ENCODE data around the gene EFR3B.

EFR3B gene

GRCh38 chr2:25014631-25015030 lies 27.2 kb upstream of the EFR3B start:
- Histone ChIP-seq H3K36me3 (ENCODE audit: control insufficient read depth in 1 of 2, insufficient read depth in 2 of 2, low read length in 2 of 2) (no peaks in the 10 kb centered on the region), H3K27me3 (ENCODE audit: low read depth, low read length) (no peaks in the 10 kb centered on the region), H3K4me3 (ENCODE audit: low read depth in 1 of 2, low read length in 2 of 2) (no peak overlapping the region), H3K9me3 (ENCODE audit: control insufficient read depth in 1 of 2, low read length in 2 of 2) (no peaks in the 10 kb centered on the region), H3K27ac (ENCODE audit: low read length) (no peak overlapping the region), H3K4me1 (ENCODE audit: control insufficient read depth in 1 of 2, insufficient read depth in 2 of 2, low read length in 2 of 2) (no peaks in the 10 kb centered on the region)

- Histone ChIP-seq H3K4me3 (ENCODE audit: low read depth in 1 of 2, low read length in 2 of 2) (no peak overlapping the region), H3K4me1 (ENCODE audit: control insufficient read depth in 1 of 2, insufficient read depth in 2 of 2, low read length in 2 of 2) (no peaks in the 10 kb centered on the region), H3K9me3 (ENCODE audit: control insufficient read depth in 1 of 2, low read length in 2 of 2) (no peaks in the 10 kb centered on the region), H3K36me3 (ENCODE audit: control insufficient read depth in 1 of 2, insufficient read depth in 2 of 2, low read length in 2 of 2) (no peaks in the 10 kb centered on the region), H3K27me3 (ENCODE audit: low read depth, low read length) (no peaks in the 10 kb centered on the region), H3K27ac (ENCODE audit: low read length) (no peak overlapping the region)
These were observed 23.2 kb upstream of the EFR3B start for GRCh38 chr2:25018681-25019080.

GRCh38 chr2:25021791-25022362 lies 20.0 kb upstream of the EFR3B start:
- Histone ChIP-seq H3K4me3 (ENCODE audit: low read depth in 1 of 2, low read length in 2 of 2) (no peak overlapping the region), H3K27me3 (ENCODE audit: low read depth, low read length) (no peaks in the 10 kb centered on the region), H3K4me1 (ENCODE audit: control insufficient read depth in 1 of 2, insufficient read depth in 2 of 2, low read length in 2 of 2) (no peaks in the 10 kb centered on the region)

GRCh38 chr2:25023333-25023732 lies 18.5 kb upstream of the EFR3B start:
- Histone ChIP-seq H3K36me3 (ENCODE audit: control insufficient read depth in 1 of 2, insufficient read depth in 2 of 2, low read length in 2 of 2) (no peaks in the 10 kb centered on the region), H3K27ac (ENCODE audit: low read length) (no peak overlapping the region), H3K4me3 (ENCODE audit: low read depth in 1 of 2, low read length in 2 of 2) (no peak overlapping the region), H3K9me3 (ENCODE audit: control insufficient read depth in 1 of 2, low read length in 2 of 2) (no peaks in the 10 kb centered on the region), H3K4me1 (ENCODE audit: control insufficient read depth in 1 of 2, insufficient read depth in 2 of 2, low read length in 2 of 2) (no peaks in the 10 kb centered on the region), H3K27me3 (ENCODE audit: low read depth, low read length) (no peaks in the 10 kb centered on the region)

More at GRCh38 chr2:25021791-25022362, 20.0 kb upstream of the EFR3B start:
- H3K27ac ChIP-seq (ENCODE audit: low read length), result no peak overlapping the region
- H3K36me3 ChIP-seq (ENCODE audit: control insufficient read depth in 1 of 2, insufficient read depth in 2 of 2, low read length in 2 of 2), result no peaks in the 10 kb centered on the region
- no peaks in the 10 kb centered on the region for H3K9me3 ChIP-seq (ENCODE audit: control insufficient read depth in 1 of 2, low read length in 2 of 2)

GRCh38 chr2:25025229-25026007 lies 16.5 kb upstream of the EFR3B start:
- Histone ChIP-seq H3K27ac (ENCODE audit: low read length) (no peak overlapping the region), H3K27me3 (ENCODE audit: low read depth, low read length) (no peaks in the 10 kb centered on the region), H3K36me3 (ENCODE audit: control insufficient read depth in 1 of 2, insufficient read depth in 2 of 2, low read length in 2 of 2) (no peaks in the 10 kb centered on the region), H3K9me3 (ENCODE audit: control insufficient read depth in 1 of 2, low read length in 2 of 2) (no peaks in the 10 kb centered on the region), H3K4me3 (ENCODE audit: low read depth in 1 of 2, low read length in 2 of 2) (no peak overlapping the region), H3K4me1 (ENCODE audit: control insufficient read depth in 1 of 2, insufficient read depth in 2 of 2, low read length in 2 of 2) (no peaks in the 10 kb centered on the region)

- Histone ChIP-seq H3K27me3 (ENCODE audit: low read depth, low read length) (no peaks in the 10 kb centered on the region), H3K36me3 (ENCODE audit: control insufficient read depth in 1 of 2, insufficient read depth in 2 of 2, low read length in 2 of 2) (no peaks in the 10 kb centered on the region), H3K9me3 (ENCODE audit: control insufficient read depth in 1 of 2, low read length in 2 of 2) (no peaks in the 10 kb centered on the region), H3K4me1 (ENCODE audit: control insufficient read depth in 1 of 2, insufficient read depth in 2 of 2, low read length in 2 of 2) (no peaks in the 10 kb centered on the region), H3K27ac (ENCODE audit: low read length) (no peak overlapping the region), H3K4me3 (ENCODE audit: low read depth in 1 of 2, low read length in 2 of 2) (no peak overlapping the region)
These were observed 15.8 kb upstream of the EFR3B start for GRCh38 chr2:25026008-25026530.

- no peaks in the 10 kb centered on the region for H3K4me1 ChIP-seq (ENCODE audit: control insufficient read depth in 1 of 2, insufficient read depth in 2 of 2, low read length in 2 of 2)
These were observed 12.7 kb upstream of the EFR3B start for GRCh38 chr2:25029183-25029554.

GRCh38 chr2:25030702-25031101 lies 11.2 kb upstream of the EFR3B start:
- H3K4me1 ChIP-seq (ENCODE audit: control insufficient read depth in 1 of 2, insufficient read depth in 2 of 2, low read length in 2 of 2), result no peaks in the 10 kb centered on the region
- no peak overlapping the region for H3K27ac ChIP-seq (ENCODE audit: low read length)
- no peaks in the 10 kb centered on the region for H3K36me3 ChIP-seq (ENCODE audit: control insufficient read depth in 1 of 2, insufficient read depth in 2 of 2, low read length in 2 of 2)
- no peaks in the 10 kb centered on the region for H3K9me3 ChIP-seq (ENCODE audit: control insufficient read depth in 1 of 2, low read length in 2 of 2)
- no peaks in the 10 kb centered on the region for H3K27me3 ChIP-seq (ENCODE audit: low read depth, low read length)
- no peak overlapping the region for H3K4me3 ChIP-seq (ENCODE audit: low read depth in 1 of 2, low read length in 2 of 2)

More at GRCh38 chr2:25029183-25029554, 12.7 kb upstream of the EFR3B start:
- no peak overlapping the region for H3K27ac ChIP-seq (ENCODE audit: low read length)
- no peaks in the 10 kb centered on the region for H3K27me3 ChIP-seq (ENCODE audit: low read depth, low read length)
- no peak overlapping the region for H3K4me3 ChIP-seq (ENCODE audit: low read depth in 1 of 2, low read length in 2 of 2)
- no peaks in the 10 kb centered on the region for H3K9me3 ChIP-seq (ENCODE audit: control insufficient read depth in 1 of 2, low read length in 2 of 2)
- H3K36me3 ChIP-seq (ENCODE audit: control insufficient read depth in 1 of 2, insufficient read depth in 2 of 2, low read length in 2 of 2), result no peaks in the 10 kb centered on the region

- H3K27ac ChIP-seq (ENCODE audit: low read length), result no peak overlapping the region
- no peaks in the 10 kb centered on the region for H3K36me3 ChIP-seq (ENCODE audit: control insufficient read depth in 1 of 2, insufficient read depth in 2 of 2, low read length in 2 of 2)
- H3K4me3 ChIP-seq (ENCODE audit: low read depth in 1 of 2, low read length in 2 of 2), result no peak overlapping the region
- H3K9me3 ChIP-seq (ENCODE audit: control insufficient read depth in 1 of 2, low read length in 2 of 2), result no peaks in the 10 kb centered on the region
- no peaks in the 10 kb centered on the region for H3K27me3 ChIP-seq (ENCODE audit: low read depth, low read length)
- H3K4me1 ChIP-seq (ENCODE audit: control insufficient read depth in 1 of 2, insufficient read depth in 2 of 2, low read length in 2 of 2), result no peaks in the 10 kb centered on the region
These were observed 9.8 kb upstream of the EFR3B start for GRCh38 chr2:25032094-25032493.

- Histone ChIP-seq H3K27ac (ENCODE audit: low read length) (no peak overlapping the region), H3K4me3 (ENCODE audit: low read depth in 1 of 2, low read length in 2 of 2) (no peak overlapping the region), H3K27me3 (ENCODE audit: low read depth, low read length) (no peaks in the 10 kb centered on the region), H3K36me3 (ENCODE audit: control insufficient read depth in 1 of 2, insufficient read depth in 2 of 2, low read length in 2 of 2) (no peaks in the 10 kb centered on the region), H3K4me1 (ENCODE audit: control insufficient read depth in 1 of 2, insufficient read depth in 2 of 2, low read length in 2 of 2) (no peaks in the 10 kb centered on the region), H3K9me3 (ENCODE audit: control insufficient read depth in 1 of 2, low read length in 2 of 2) (no peaks in the 10 kb centered on the region)
These were observed 9.0 kb upstream of the EFR3B start for GRCh38 chr2:25032901-25033300.

GRCh38 chr2:25034081-25034480 lies 7.8 kb upstream of the EFR3B start:
- H3K27ac ChIP-seq (ENCODE audit: low read length), result no peak overlapping the region
- no peaks in the 10 kb centered on the region for H3K9me3 ChIP-seq (ENCODE audit: control insufficient read depth in 1 of 2, low read length in 2 of 2)
- no peaks in the 10 kb centered on the region for H3K36me3 ChIP-seq (ENCODE audit: control insufficient read depth in 1 of 2, insufficient read depth in 2 of 2, low read length in 2 of 2)
- H3K4me3 ChIP-seq (ENCODE audit: low read depth in 1 of 2, low read length in 2 of 2), result no peak overlapping the region
- H3K27me3 ChIP-seq (ENCODE audit: low read depth, low read length), result no peaks in the 10 kb centered on the region
- H3K4me1 ChIP-seq (ENCODE audit: control insufficient read depth in 1 of 2, insufficient read depth in 2 of 2, low read length in 2 of 2), result no peaks in the 10 kb centered on the region

All from muscle layer of duodenum (tissue), 2 donors.